Measurements from ENCODE around the gene NSRP1. TPM values are rescaled to one million over a fixed set of nuclear protein-coding genes. Genes with fewer than 3 reads are reported as not detected.

NSRP1 gene
- total and polyA plus RNA-seq, 10 donors, result 15.5 to 39.8 (median 27.9) TPM

GRCh38 chr17:30095507-30096244 lies 20.9 kb upstream of the NSRP1 start:
- 42 to 53% (median 43%) methylated on average over 4 of the region's 4 CpGs for WGBS, 5 donors
- Histone ChIP-seq H3K4me1 (peaks cover 0 to 8% (median 6%) of the 10 kb centered on the region in 6 donors), H3K36me3 (no peaks in the 10 kb centered on the region), H3K27me3 (replicated peaks in 1 of 7) (peaks cover 0 to 9% (median 0%) of the 10 kb centered on the region in 7 donors), H3K9me3 (no peaks in the 10 kb centered on the region), H3K4me3 (no peak overlapping the region), H3K27ac (no peak overlapping the region)
- intact Hi-C loops (cut with DNase I; ENCODE audit: low total_unique reads), result loop anchor here (10.0 kb wide), 1 partner anchor 71 kb away; no protein-coding TSS in a partner anchor
- DNase-seq, result no peak
- TF ChIP-seq POLR2AphosphoS5 (IDR thresholded peaks at IDR 0.05), result no peak
- no peak for TF ChIP-seq POLR2A (IDR thresholded peaks at IDR 0.05)
- peak in 5 of 11 experiments; percentile 12 to 40 (median 27) for TF ChIP-seq CTCF (IDR thresholded peaks at IDR 0.05 in 8 of 11, conservative IDR thresholded peaks at IDR 0.05 in 3 of 11)

- no peak for DNase-seq
- H3K4me3 ChIP-seq, result no peak overlapping the region
- intact Hi-C loops (cut with DNase I; ENCODE audit: low total_unique reads), result loop anchor here (10.0 kb wide), 1 partner anchor 233 kb away; the partner anchor contains the start of gene TMIGD1
- H3K27me3 ChIP-seq (replicated peaks in 1 of 7), result no peaks in the 10 kb centered on the region
- TF ChIP-seq POLR2AphosphoS5 (IDR thresholded peaks at IDR 0.05) (no peak), POLR2A (IDR thresholded peaks at IDR 0.05) (no peak), CTCF (IDR thresholded peaks at IDR 0.05 in 8 of 11, conservative IDR thresholded peaks at IDR 0.05 in 3 of 11) (no peak)
- H3K4me1 ChIP-seq, result peaks cover 0 to 22% (median 12%) of the 10 kb centered on the region in 6 donors
- WGBS, 5 donors, result 51 to 57% (median 54%) methylated on average over 4 of the region's 4 CpGs
- no peaks in the 10 kb centered on the region for H3K9me3 ChIP-seq
- H3K27ac ChIP-seq, result no peak overlapping the region
- no peaks in the 10 kb centered on the region for H3K36me3 ChIP-seq
Measured at GRCh38 chr17:30101686-30102390, 14.8 kb upstream of the NSRP1 start.

- no peak for DNase-seq
- Histone ChIP-seq H3K27ac (no peak overlapping the region), H3K27me3 (replicated peaks in 1 of 7) (no peaks in the 10 kb centered on the region), H3K9me3 (no peaks in the 10 kb centered on the region), H3K4me1 (peaks cover 0 to 22% (median 12%) of the 10 kb centered on the region in 6 donors), H3K4me3 (no peak overlapping the region), H3K36me3 (no peaks in the 10 kb centered on the region)
- intact Hi-C loops (cut with DNase I; ENCODE audit: low total_unique reads), result loop anchor here (10.0 kb wide), 1 partner anchor 231 kb away; the partner anchor contains the start of gene TMIGD1
- TF ChIP-seq POLR2AphosphoS5 (IDR thresholded peaks at IDR 0.05) (no peak), CTCF (IDR thresholded peaks at IDR 0.05 in 8 of 11, conservative IDR thresholded peaks at IDR 0.05 in 3 of 11) (no peak), POLR2A (IDR thresholded peaks at IDR 0.05) (no peak)
- 65 to 87% (median 81%) methylated on average over 1 of the region's 1 CpG for WGBS, 5 donors
Measured at GRCh38 chr17:30103921-30104320, 12.7 kb upstream of the NSRP1 start.
